ENCODE results near the gene ZFPM1. TPM values are rescaled to one million over a fixed set of nuclear protein-coding genes. Genes with fewer than 3 reads are reported as not detected.

The ZFPM1 gene
- total RNA-seq, 4 donors from 2014 or later, result 0.31 to 0.71 (median 0.56) TPM

DNA sequence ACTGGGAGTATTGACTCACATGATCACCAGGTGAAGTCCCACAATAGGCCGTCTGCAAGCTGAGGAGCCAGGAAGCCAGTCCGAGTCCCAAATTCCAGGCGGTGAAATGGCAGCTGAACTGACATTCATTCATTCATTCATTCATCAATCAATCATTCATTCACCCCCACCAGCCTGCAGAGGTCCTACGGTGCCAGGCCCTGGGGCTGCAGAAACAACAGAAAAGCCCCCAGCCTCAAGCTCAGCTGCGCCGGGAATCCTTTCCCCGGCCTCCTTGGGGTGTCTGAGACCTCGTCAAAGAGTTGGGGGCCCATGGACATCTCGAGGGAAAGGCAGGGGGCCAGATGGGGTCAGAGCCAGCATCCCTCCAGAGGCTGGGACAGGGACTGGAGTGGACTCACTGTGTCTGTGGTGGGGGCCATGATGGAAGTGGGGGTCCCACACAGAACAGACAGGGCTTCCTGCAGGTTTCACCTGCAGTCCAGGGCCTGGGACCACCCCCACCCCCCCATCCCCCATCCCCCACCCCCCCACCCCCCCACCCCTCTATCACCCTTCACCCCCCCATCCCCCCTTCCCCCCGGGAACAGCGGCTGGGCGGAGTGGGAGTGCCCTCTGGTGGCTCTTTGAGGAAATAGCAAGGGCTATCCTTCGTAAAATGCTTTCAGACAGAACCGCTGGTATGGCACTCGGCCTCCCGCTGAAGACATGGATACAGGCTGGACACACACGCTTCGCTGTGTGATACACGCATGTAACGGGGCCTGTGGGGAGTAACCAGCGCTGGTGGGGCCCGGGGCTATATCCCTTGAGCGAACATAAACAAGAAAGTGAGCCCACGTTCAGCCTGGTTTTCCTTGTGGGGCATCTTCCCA, 108.6 kb downstream of the ZFPM1 start:
- intact Hi-C loops (cut with DNase I; ENCODE audit: low total_unique reads), result loop anchor here (1.0 kb wide), 1 partner anchor 118 kb away; no protein-coding TSS in a partner anchor
- ATAC-seq, result peak in 1 of 2 donors; percentile 38
- TF ChIP-seq, protein P1, sequence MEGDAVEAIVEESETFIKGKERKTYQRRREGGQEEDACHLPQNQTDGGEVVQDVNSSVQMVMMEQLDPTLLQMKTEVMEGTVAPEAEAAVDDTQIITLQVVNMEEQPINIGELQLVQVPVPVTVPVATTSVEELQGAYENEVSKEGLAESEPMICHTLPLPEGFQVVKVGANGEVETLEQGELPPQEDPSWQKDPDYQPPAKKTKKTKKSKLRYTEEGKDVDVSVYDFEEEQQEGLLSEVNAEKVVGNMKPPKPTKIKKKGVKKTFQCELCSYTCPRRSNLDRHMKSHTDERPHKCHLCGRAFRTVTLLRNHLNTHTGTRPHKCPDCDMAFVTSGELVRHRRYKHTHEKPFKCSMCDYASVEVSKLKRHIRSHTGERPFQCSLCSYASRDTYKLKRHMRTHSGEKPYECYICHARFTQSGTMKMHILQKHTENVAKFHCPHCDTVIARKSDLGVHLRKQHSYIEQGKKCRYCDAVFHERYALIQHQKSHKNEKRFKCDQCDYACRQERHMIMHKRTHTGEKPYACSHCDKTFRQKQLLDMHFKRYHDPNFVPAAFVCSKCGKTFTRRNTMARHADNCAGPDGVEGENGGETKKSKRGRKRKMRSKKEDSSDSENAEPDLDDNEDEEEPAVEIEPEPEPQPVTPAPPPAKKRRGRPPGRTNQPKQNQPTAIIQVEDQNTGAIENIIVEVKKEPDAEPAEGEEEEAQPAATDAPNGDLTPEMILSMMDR (IDR thresholded peaks at IDR 0.05 in 4 of 5, conservative IDR thresholded peaks at IDR 0.05 in 1 of 5), result peak; percentile 17 to 64 (median 50)
- no peak for TF ChIP-seq POLR2A (IDR thresholded peaks at IDR 0.05)
- Histone ChIP-seq H3K27ac (no peak overlapping the region), H3K9me3 (no peaks in the 10 kb centered on the region), H3K27me3 (peaks cover under 1 to 12% (median 6%) of the 10 kb centered on the region in 3 donors), H3K36me3 (no peaks in the 10 kb centered on the region), H3K4me3 (peak overlapping the region in 3 of 4 donors; percentile 13 to 20 (median 18)), H3K4me1 (peaks cover 6 to 8% of the 10 kb centered on the region in 2 donors)
- in situ Hi-C loops (cut with MboI; ENCODE audit: low sequenced_read_pairs in 4 of 4), result loop anchor here in 2 of 4 donors (25.0 kb wide), 2 partner anchors 124 to 799 kb away; partner anchors contain the start of gene KLHDC4 (in 1 of the 2)
- no peak for DNase-seq

DNA sequence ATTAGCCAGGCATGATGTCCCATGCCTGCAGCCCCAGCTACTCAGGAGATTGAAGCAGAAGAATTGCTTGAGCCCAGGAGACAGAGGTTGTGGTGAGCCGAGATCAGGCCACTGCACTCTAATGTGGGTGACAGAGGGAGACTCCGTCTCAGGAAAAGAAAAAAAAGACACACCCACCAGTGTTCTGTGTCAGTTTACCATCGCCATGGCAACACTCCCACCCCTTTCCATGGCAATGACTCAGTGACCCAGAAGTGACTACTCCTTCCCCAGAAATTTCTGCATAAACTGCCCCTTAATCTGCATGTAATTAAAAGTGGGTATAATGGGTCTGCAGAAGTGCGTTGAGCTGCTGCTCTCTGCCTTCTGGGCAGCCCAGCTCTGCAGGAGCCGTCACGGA, 113.1 kb downstream of the ZFPM1 start:
- in situ Hi-C loops (cut with MboI; ENCODE audit: low sequenced_read_pairs in 4 of 4), result loop anchor here in 2 of 4 donors (25.0 kb wide), 2 partner anchors 129 to 804 kb away; partner anchors contain the start of gene KLHDC4 (in 1 of the 2)
- H3K4me3 ChIP-seq, result no peak overlapping the region
- DNase-seq (no peak), ATAC-seq (no peak)
- no peaks in the 10 kb centered on the region for H3K9me3 ChIP-seq
- no peak overlapping the region for H3K27ac ChIP-seq
- H3K27me3 ChIP-seq, result no peaks in the 10 kb centered on the region
- TF ChIP-seq, protein P1 (IDR thresholded peaks at IDR 0.05 in 4 of 5, conservative IDR thresholded peaks at IDR 0.05 in 1 of 5), result no peak
- no peak for TF ChIP-seq POLR2A (IDR thresholded peaks at IDR 0.05)
- no peaks in the 10 kb centered on the region for H3K36me3 ChIP-seq
- intact Hi-C loops (cut with DNase I; ENCODE audit: low total_unique reads), result no loop called here
- peaks cover 15 to 20% of the 10 kb centered on the region in 2 donors for H3K4me1 ChIP-seq

DNA sequence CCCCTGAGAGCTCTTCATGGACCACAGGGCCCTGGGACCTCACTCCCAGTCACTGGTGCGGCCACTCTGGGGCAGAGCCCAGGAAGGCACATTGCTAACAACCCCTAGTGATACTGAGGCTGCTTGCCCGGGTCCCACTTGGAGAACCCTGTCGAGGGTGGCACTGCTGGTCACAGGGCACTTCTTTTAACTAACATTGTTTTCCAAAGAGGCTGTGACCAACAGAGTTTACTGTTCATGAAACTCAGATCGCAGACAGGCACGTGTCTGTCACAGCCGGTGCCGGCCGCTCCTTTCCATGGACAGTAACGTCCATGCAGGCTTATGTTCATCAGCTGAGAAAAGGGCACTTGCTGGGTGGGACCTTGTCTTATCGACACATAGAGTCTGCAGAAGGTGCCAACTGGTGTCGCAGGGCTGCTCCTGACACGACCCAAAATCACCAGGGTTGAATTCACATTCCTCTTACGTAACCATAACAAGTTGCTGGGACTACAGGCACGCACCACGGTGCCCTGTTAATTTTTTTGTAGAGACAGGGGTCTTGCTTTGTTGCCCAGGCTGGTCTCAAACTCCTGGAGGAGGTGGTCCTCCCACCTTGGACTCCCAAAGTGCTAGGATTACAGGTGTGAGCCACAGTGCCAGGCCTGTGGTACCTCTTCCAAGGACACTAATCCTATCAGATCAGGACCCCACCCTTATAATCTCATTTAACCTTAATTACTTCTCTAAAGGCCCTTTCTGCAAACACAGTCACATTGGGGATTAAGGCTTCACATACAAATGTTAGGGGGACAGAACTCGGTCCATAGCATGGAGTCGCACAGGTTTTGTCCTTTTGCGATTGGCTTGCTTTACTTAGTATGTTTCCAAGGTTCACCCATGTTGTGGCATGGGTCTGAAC, 115.9 kb downstream of the ZFPM1 start:
- ATAC-seq (no peak), DNase-seq (no peak)
- Histone ChIP-seq H3K27me3 (no peaks in the 10 kb centered on the region), H3K36me3 (no peaks in the 10 kb centered on the region), H3K4me1 (peaks cover 22 to 29% of the 10 kb centered on the region in 2 donors), H3K4me3 (peak overlapping the region; percentile 78 to 93 (median 90)), H3K27ac (peak overlapping the region; percentile 84 to 90 (median 88)), H3K9me3 (no peaks in the 10 kb centered on the region)
- intact Hi-C loops (cut with DNase I; ENCODE audit: low total_unique reads) (no loop called here), in situ Hi-C loops (cut with MboI; ENCODE audit: low sequenced_read_pairs in 4 of 4) (loop anchor here in 2 of 4 donors (25.0 kb wide), 2 partner anchors 132 to 807 kb away; partner anchors contain the start of gene KLHDC4 (in 1 of the 2))
- TF ChIP-seq POLR2A (IDR thresholded peaks at IDR 0.05), result no peak
- TF ChIP-seq, protein P1 (IDR thresholded peaks at IDR 0.05 in 4 of 5, conservative IDR thresholded peaks at IDR 0.05 in 1 of 5), result no peak

DNA sequence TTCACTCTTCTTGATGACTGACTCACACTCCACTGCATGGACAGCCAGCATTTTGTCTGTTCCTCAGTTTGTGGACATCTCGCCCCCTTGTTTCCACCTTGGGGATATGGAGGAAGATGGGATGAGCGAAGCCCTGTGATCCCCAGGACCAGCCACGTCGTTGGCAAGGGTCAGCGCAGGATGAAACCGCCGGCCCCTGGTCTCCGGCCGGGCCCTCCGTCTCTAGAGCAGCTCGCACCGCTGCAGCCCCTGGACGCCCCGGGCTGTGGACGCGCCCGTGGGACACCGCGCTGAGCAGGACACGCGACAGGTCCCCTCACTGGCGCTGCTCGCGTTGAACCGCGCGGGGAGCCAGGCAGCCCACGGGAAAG, 116.5 kb downstream of the ZFPM1 start:
- no peaks in the 10 kb centered on the region for H3K36me3 ChIP-seq
- in situ Hi-C loops (cut with MboI; ENCODE audit: low sequenced_read_pairs in 4 of 4) (loop anchor here in 2 of 4 donors (25.0 kb wide), 2 partner anchors 132 to 807 kb away; partner anchors contain the start of gene KLHDC4 (in 1 of the 2)), intact Hi-C loops (cut with DNase I; ENCODE audit: low total_unique reads) (no loop called here)
- peaks cover 22 to 29% of the 10 kb centered on the region in 2 donors for H3K4me1 ChIP-seq
- H3K27me3 ChIP-seq, result no peaks in the 10 kb centered on the region
- H3K9me3 ChIP-seq, result no peaks in the 10 kb centered on the region
- TF ChIP-seq, protein P1 (IDR thresholded peaks at IDR 0.05 in 4 of 5, conservative IDR thresholded peaks at IDR 0.05 in 1 of 5), result peak in 1 of 5 experiments; percentile 14
- no peak for TF ChIP-seq POLR2A (IDR thresholded peaks at IDR 0.05)
- H3K4me3 ChIP-seq, result peak overlapping the region; percentile 78 to 93 (median 90)
- no peak for DNase-seq
- ATAC-seq, result peak; percentile 20 to 22
- peak overlapping the region; percentile 84 to 90 (median 88) for H3K27ac ChIP-seq
